Gastrocnemius medialis (tissue), 4 donors: ENCODE results near the gene ENGASE. TPM values are rescaled to one million over a fixed set of nuclear protein-coding genes. Genes with fewer than 3 reads are reported as not detected.

Experiments
- ATAC-seq, 2 donors: fragments of 150-250 bp; one replicate each; pipeline ENCODE4 v1.9.1; 2016
- DNase-seq, 2 donors: peaks; one replicate each; pipeline ENCODE4 v3.0.0-alpha.2; 2019
- H3K27ac ChIP-seq, 4 donors: fragments of 200-600 bp; sonication (generic); 1 replicate in 1 of 4; 2 replicates in 3 of 4; pipeline ENCODE4 v1.5.1; 2016 to 2018; ENCODE audit warnings: mild to moderate bottlenecking in 2 of 4, moderate library complexity in 1 of 4
- H3K27me3 ChIP-seq, 3 donors: fragments of 200-600 bp; sonication (generic) in 2 of 3; 1 replicate in 1 of 3; 2 replicates in 2 of 3; pipeline versions ENCODE4 v1.5.1 to v1.6.0; 2016 to 2019; ENCODE audit warnings: mild to moderate bottlenecking in 1 of 3, moderate library complexity in 1 of 3
- H3K36me3 ChIP-seq, 2 donors: fragments of 200-600 bp; sonication (generic) in 1 of 2; one replicate each; pipeline ENCODE4 v1.5.1; 2017 to 2018
- H3K4me1 ChIP-seq, 2 donors: fragments of 200-600 bp; sonication (generic) in 1 of 2; one replicate each; pipeline ENCODE4 v1.5.1; 2016 to 2017; ENCODE audit warnings: mild to moderate bottlenecking in 2 of 2
- H3K4me3 ChIP-seq, 4 donors: fragments of 200-600 bp; sonication (generic) in 3 of 4; 1 replicate in 1 of 4; 2 replicates in 3 of 4; pipeline ENCODE4 v1.5.1; 2016 to 2019; ENCODE audit warnings: mild to moderate bottlenecking in 2 of 4
- H3K9me3 ChIP-seq, 3 donors: fragments of 200-600 bp; sonication (generic) in 2 of 3; 1 replicate in 1 of 3; 2 replicates in 2 of 3; pipeline ENCODE4 v1.5.1; 2016 to 2019
- CTCF ChIP-seq, 5 experiments: fragments of 450-650 bp in 3 of 5; fragments of 200-600 bp in 2 of 5; sonication (generic) in 2 of 5; IDR thresholded peaks in 4 of 5; conservative IDR thresholded peaks in 1 of 5; 1 replicate in 4 of 5; 2 replicates in 1 of 5; pipeline ENCODE4 v1.5.1; 2016 to 2019; ENCODE audit warnings: antibody characterized with exemption in 5 of 5, mild to moderate bottlenecking in 3 of 5, moderate library complexity in 3 of 5
- POLR2A ChIP-seq, 2 donors: fragments of 450-650 bp; IDR thresholded peaks; one replicate each; pipeline ENCODE4 v1.6.1; 2017; ENCODE audit warnings: antibody characterized with exemption in 2 of 2, mild to moderate bottlenecking in 2 of 2, moderate library complexity in 2 of 2
- in situ Hi-C, 4 donors: fragments of 200-750 bp; cut with MboI; loops; one replicate each; pipeline versions ENCODE4 v1.15.0 to v1.8.0; 2017; ENCODE audit warnings: low sequenced_read_pairs in 4 of 4
- intact Hi-C: fragments of 100-400 bp; cut with DNase I; formaldehyde crosslinking; loops from one replicate; pipeline ENCODE4 v1.15.1; 2023; ENCODE audit warnings: low total_unique reads
- total RNA-seq, 4 donors: library from RNA; depleted of rRNA; stranded (reverse); fragments of >200 nt; gene quantifications; one replicate each; pipeline versions ENCODE4 v1.1.0 to v1.2.3, GENCODE V29; 2016

Gene ENGASE
- total RNA-seq, 4 donors from 2014 or later = 5.1 to 14.2 (median 9.3) TPM

- Histone ChIP-seq H3K4me3 (no peak overlapping the region), H3K9me3 (no peaks in the 10 kb centered on the region), H3K27me3 (peaks cover 12 to 23% (median 14%) of the 10 kb centered on the region in 3 donors), H3K27ac (no peak overlapping the region), H3K36me3 (peaks cover 0 to 36% of the 10 kb centered on the region in 2 donors), H3K4me1 (peaks cover 10 to 13% of the 10 kb centered on the region in 2 donors)
- intact Hi-C loops = no loop called here
- DNase-seq (no peak), ATAC-seq (no peak)
- in situ Hi-C loops = no loop called here
- no peak for TF ChIP-seq POLR2A (IDR thresholded peaks at IDR 0.05)
- TF ChIP-seq CTCF (IDR thresholded peaks at IDR 0.05 in 4 of 5, conservative IDR thresholded peaks at IDR 0.05 in 1 of 5) = no peak
Observed at GRCh38 chr17:79088247-79088996, 13.8 kb downstream of the ENGASE start.

DNA sequence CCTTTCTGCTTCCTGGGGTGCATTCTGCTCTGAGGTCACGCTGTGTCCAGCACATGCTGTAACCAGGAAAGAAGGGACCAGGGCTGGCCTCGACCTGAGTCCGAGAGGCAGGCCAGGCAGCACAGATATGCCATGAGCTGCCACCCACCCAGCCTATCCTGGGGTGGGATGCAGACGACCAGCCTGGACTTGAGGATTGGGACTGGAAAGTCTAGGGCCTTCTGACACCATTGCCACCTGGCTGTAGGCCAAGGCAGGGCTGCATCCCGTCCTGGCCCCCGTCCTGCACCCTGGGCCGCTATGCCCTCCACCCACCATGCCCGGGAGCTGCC is 14.3 kb downstream of the ENGASE start:
- peaks cover 17 to 24% (median 17%) of the 10 kb centered on the region in 3 donors for H3K27me3 ChIP-seq
- peaks cover 0 to 31% of the 10 kb centered on the region in 2 donors for H3K36me3 ChIP-seq
- ATAC-seq (no peak), DNase-seq (no peak)
- TF ChIP-seq POLR2A (IDR thresholded peaks at IDR 0.05) = no peak
- TF ChIP-seq CTCF (IDR thresholded peaks at IDR 0.05 in 4 of 5, conservative IDR thresholded peaks at IDR 0.05 in 1 of 5) = no peak
- H3K27ac ChIP-seq = no peak overlapping the region
- intact Hi-C loops (no loop called here), in situ Hi-C loops (no loop called here)
- peaks cover 10 to 13% of the 10 kb centered on the region in 2 donors for H3K4me1 ChIP-seq
- H3K4me3 ChIP-seq = no peak overlapping the region
- H3K9me3 ChIP-seq = no peaks in the 10 kb centered on the region

- TF ChIP-seq POLR2A (IDR thresholded peaks at IDR 0.05) (no peak), CTCF (IDR thresholded peaks at IDR 0.05 in 4 of 5, conservative IDR thresholded peaks at IDR 0.05 in 1 of 5) (no peak)
- intact Hi-C loops = no loop called here
- Histone ChIP-seq H3K4me1 (peaks cover 10 to 13% of the 10 kb centered on the region in 2 donors), H3K27ac (no peak overlapping the region), H3K9me3 (no peaks in the 10 kb centered on the region), H3K4me3 (no peak overlapping the region), H3K27me3 (peaks cover 19 to 27% (median 24%) of the 10 kb centered on the region in 3 donors), H3K36me3 (peaks cover 0 to 22% of the 10 kb centered on the region in 2 donors)
- in situ Hi-C loops = no loop called here
- DNase-seq (no peak), ATAC-seq (no peak)
Observed at GRCh38 chr17:79089720-79090442, 15.3 kb downstream of the ENGASE start.

DNA sequence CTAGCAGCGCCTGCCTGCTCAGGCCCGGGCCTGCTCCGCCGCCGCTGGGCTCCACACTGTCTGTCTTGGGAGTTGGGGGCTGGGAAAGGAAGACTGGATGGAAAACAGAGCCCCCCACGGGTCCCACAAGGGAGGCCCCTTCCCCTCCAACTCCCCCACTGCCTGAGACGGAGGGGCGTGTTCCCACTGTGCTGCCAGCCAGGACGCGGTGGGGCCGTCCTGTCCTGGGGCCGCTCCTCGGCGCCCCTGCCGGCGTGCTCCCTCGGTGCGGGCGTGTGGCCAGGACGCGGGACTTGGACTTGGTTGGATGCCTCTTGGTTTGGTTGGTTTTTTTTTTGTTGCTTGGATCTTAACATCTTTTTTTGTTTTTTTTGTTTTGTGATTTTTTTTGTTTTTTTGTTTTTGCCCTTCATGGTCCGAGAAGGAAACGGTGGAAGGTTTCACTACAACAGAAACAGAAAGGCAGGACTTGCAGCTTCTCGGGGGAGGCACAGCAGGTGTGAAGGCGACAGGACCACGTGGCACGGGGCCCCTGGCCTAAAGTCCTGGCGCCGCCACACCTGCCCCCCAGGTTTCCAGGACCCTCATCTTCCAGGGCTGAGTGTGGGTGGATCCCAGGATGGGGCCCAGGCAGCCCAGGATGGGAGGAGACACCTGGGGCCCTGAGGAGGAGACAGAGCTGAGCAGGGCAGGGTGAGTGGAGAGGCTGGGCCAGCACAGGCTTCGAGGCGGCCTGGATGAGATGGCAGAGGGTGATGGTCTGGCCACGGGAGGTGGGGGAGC is 16.0 kb downstream of the ENGASE start:
- ATAC-seq = peak in 1 of 2 donors; percentile 14
- in situ Hi-C loops = no loop called here

More for the DNA sequence above, 16.0 kb downstream of the ENGASE start:
- no peak overlapping the region for H3K27ac ChIP-seq
- peaks cover 10 to 13% of the 10 kb centered on the region in 2 donors for H3K4me1 ChIP-seq
- no peak for TF ChIP-seq POLR2A (IDR thresholded peaks at IDR 0.05)
- TF ChIP-seq CTCF (IDR thresholded peaks at IDR 0.05 in 4 of 5, conservative IDR thresholded peaks at IDR 0.05 in 1 of 5) = peak in 1 of 5 experiments; percentile 39
- H3K4me3 ChIP-seq = no peak overlapping the region
- DNase-seq = no peak
- no peaks in the 10 kb centered on the region for H3K9me3 ChIP-seq
- H3K27me3 ChIP-seq = peaks cover 24 to 34% (median 29%) of the 10 kb centered on the region in 3 donors
- intact Hi-C loops = no loop called here
- peaks cover 0 to 15% of the 10 kb centered on the region in 2 donors for H3K36me3 ChIP-seq
